HT1080 (cell line): ENCODE data around the gene MAT1A. TPM values are rescaled to one million over a fixed set of nuclear protein-coding genes. Genes with fewer than 3 reads are reported as not detected.

Source experiments
- DNase-seq: peaks from one replicate; pipeline ENCODE4 v3.0.0-alpha.2; 2015; ENCODE audit warnings: low read depth
- total RNA-seq: library from RNA; depleted of rRNA; stranded (reverse); fragments of >200 nt; shearing (Covaris generic); gene quantifications from 2 replicates; pipeline ENCODE4 v1.2.3, GENCODE V29; 2014

The MAT1A gene
- total RNA-seq, 1 experiment from 2014 or later, result 0.13 TPM

DNA sequence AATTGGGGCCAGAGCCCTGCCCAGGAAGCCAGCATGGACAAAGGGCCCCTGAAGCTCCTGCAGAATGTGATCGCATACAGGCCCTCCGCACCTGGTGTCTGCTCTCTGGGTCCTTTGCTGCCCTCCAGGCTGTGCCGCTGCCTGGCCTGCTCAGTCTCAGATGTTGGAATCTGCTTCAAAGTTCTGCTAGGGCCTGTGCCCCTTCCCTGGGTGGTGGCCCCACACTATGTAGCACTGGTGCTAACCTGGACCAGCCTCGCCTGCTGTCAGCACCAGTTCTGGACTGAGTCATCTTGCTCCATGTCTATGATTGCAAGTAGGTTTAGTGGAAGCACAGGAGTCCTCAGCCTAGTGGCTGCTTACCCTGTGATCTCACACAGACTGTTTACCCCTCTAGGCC lies 6.3 kb downstream of the MAT1A start:
- no peak for DNase-seq

DNA sequence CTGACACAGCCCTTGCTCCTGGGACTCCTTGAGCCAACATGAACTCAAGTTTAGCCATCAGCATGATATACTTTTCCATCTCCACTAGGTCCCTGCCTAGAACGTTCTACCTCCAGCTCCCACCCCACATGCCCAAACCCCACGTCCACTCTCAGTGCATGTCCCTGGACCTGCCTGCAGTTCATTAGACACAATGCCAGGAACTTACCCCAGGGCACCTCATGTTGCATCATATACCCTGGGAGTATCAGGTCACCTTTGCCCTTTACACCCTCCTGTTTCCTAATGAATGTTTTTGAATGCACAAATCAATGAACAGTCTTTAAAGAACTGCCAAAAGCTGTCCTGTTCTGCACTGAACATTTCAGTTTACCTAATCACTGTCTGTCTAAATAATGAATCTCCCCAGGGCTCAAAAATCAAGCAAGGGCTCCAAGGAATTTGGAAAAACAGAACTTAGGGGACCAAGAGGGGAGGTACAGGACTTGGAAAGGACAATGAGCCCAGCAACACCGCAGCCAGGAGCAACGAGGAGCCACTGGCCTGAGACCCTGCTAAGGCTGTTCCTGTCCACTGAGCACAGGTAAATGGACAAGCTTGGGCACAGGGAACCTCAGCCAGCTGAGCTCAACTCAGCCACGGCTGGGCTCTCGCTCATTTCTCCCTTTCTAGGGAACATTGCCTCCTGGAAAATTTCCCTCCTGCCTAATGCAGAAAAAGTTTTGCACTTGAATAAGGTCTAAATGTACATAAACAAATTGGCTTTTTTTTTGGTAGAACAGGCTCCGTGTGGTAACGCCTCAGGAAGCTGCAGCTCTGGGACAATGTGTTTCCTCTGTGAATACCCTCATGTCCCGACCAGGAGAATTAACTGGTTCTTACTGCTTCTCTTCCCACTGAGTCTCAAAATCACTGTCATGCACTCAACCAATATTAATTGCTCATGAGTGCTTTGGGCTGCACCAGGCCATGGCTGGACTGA lies 7.4 kb downstream of the MAT1A start:
- DNase-seq, result no peak

DNA sequence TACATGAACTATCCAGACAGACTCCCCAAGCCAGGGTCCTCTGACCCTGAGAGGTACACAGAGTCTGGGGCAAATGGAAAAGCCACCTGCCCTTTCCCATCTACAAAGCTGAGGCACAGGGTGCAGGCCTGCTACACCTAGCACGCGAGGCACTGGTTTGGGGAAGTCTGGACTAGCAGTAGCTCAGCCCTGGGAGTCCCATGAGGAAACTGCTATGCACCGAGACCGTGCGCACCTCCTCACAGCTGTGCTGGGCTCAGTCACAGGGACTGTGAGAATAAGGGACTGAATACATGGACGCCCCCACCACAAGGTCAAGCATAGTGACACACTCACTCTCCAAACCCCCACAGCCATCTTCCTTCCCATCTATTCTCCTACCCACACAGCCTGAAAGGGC lies 8.2 kb downstream of the MAT1A start:
- DNase-seq, result no peak

DNA sequence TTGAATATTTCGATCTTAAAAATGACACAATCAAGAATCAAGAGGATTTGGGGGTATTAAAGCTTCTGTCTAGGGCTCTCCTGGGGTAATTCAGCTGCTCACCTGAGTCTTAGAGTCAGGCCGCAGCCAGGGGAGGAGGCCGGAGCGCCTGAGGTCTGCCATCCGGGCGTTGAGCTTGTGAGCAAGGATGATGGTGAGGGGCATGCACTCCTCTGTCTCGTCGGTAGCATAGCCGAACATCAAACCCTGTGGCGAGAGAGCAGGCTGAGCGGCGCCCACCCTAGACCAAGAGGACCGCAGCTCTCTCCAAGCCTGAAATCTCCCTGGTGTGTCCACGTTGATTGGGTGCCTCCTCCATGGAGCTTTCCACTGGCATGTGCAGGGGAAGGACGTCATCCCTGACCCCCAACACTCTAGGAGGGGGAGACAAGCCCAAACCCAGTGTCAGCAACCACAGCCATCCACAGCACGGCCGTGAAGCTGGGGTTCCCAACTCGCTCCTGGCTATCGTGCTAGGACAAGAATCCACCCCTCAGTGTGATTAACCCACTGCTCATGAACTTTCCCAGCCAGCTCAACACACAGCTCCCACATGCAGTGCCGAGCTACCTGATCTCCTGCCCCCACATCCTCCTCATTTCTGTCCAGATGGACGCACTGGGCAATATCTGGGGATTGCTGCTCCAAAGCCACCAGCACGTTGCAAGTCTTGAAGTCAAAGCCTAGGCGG lies 9.2 kb downstream of the MAT1A start:
- no peak for DNase-seq

DNA sequence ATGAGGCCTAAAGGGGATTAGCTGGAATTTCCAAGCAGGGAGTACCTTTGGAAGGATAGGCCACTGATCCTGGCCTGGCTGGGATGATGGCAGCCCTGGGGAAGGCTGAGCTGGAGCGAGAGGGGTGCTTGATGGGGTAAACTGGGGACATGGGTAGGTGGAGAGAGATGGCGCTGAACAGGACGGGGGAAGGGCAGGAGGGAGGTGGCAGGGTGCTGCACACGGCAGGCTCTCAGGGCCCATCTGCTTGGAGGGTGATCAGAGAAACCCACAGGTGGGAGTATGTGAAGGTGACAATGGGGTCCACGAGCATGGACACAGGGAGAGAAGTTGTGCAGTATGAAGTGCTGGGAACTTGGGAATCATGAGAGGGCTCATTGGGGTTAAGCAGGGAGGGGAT lies 10.3 kb downstream of the MAT1A start:
- DNase-seq, result no peak

DNA sequence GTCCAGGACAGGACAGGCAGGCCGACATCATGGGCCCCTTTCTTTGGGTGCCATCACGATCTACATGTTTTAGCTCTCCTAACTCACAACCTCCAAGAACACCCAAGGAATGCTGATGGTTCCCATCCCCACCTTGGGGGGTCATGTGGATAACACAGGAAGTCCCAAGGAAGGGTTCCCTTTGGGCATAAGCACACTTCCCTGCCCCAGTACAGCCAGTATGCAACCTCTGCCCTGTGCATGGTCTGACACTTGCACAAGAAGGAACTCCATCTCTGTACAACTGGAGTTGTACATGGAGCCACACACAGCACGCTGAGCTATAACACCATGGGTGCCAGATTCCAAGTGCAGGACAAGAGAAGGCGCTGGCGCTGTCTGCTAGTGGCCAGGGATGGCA lies 11.0 kb downstream of the MAT1A start:
- DNase-seq, result no peak

DNA sequence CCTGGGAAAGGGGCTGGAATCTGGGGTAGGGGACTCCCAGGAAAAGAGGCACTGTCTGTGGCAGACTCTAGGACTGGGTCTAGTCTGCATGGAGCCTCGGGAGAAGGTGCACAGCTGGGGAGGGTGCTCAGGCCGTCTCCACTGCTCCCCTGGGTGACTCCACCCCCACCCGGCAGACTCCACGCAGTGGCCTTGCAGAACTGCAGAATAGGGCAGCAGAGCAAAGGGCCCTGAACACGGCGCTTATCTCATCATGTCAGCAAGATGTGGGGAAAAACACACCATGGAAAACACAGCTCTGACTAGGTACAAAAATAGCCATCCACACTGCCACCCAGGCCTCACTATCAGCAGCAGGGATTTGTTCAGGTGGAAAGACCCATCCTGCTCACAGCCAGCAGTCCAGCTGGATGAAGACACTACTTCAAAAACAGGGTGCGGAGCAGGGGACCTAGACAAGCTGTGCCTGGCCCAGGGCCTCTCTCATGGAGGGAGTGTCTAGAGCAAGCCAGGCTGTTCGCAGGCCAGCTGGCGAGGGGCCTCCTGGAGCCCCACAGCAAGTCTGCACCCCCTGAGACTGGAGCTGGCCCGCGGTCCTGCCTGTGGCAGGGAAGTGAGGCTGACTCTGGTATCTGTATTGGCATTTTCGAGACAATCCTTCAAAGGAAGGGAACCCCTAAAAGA lies 11.7 kb downstream of the MAT1A start:
- DNase-seq, result no peak

DNA sequence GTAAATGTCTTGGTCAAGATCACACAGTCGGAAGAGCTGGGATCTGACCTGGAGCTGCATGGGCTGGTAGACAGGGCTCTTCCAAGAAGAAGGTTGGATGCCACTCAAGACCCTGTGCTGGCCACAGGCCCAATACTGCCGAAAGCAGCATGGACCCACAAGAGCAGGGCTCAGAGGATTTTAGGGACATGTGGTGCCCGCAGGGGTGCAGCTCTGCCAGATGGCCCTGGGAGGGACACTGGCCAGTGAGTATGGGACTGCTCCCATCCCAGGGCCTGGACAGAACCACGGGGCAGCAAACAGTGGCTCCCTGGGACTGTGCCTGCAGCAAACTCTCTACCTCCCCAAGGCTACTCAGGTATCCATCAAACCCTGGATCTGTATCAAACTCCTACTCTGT lies 12.4 kb downstream of the MAT1A start:
- DNase-seq, result no peak

DNA sequence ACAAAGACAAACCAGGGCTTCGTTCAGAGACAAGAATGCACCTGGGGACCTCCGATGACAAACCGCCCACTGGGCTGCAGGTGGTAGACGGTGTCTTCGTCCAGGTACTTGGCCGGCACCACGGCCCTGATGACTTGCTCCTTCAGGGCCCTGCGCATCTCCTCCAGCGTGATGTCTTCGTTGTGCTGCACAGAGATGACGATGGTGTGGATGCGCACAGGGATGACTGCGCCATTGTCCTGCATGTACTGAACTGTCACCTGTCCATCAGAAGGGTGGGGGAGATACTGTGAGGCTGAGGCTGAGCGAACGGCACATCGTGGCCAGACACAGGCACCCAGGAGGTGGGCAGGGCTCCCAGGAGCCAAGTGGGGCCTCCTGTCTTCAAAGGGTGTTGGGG lies 13.1 kb downstream of the MAT1A start:
- no peak for DNase-seq

DNA sequence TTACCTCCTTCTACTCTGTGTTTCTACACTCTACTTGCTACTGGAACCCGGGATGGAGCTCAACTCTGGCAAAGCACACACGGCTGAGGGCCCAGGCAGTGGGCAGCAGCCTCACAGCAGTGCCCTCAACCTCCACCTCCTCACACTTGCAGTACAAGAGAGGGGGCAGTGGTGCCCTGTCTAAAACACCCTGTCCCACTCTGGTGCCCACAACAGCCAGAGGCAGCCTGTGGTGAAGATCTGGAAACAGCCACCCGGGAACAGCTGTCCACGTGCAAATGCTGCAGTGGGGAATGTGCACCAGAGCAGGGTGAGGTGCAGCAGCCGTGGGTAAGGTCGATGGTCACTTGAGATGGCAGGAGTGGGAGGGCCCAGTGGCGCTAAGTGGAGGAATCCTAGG lies 13.7 kb downstream of the MAT1A start:
- no peak for DNase-seq

DNA sequence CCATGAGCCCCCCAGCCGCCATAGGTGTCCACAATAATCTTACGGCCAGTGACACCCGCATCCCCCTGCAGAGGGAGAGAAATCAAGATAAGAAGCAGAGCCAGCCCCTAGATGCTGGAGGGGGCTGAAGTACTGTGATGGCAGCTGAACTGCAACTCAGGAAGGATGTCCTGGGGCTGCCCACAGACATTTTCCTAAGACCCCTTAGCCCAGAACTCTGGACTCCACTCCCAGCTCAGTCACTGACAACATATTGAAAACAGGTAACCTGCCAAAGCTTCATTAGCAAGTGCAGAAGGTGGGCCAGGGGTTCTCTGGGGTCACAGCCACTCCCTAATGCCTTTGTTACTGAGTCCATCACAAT lies 14.3 kb downstream of the MAT1A start:
- no peak for DNase-seq

DNA sequence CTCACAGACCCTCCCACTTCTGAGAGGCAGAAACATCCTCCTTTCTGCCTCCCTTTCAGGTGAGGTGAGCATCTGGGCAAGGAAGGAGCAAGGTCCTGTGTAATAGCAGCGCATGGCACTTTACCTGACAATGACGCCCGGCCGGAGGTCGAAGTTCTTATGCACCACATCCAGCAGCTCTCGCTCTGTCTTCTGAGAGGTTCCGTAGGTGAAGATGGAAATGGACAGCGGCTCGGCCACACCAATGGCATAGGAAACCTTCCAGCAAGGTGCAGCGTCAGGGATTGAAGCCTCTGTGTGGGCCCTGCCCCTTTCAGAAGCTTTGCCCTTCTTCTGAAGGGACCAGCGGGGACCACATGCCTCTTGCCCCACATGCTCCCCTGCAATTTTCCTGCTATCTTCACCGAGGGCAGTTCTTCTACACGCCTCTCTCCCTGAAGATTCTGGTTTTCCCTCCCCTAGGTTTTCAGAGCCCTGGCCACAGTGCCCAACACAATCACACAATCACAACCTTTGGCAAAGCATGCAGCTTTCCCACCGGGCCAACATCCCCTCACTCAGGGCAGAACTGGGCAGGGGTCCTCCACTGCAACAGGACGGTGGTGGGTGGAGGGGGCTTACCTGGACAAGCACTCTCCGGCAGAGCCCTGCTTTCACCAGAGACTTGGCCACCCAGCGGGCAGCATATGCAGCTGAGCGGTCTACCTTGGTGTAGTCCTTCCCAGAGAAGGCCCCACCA lies 14.9 kb downstream of the MAT1A start:
- no peak for DNase-seq

DNA sequence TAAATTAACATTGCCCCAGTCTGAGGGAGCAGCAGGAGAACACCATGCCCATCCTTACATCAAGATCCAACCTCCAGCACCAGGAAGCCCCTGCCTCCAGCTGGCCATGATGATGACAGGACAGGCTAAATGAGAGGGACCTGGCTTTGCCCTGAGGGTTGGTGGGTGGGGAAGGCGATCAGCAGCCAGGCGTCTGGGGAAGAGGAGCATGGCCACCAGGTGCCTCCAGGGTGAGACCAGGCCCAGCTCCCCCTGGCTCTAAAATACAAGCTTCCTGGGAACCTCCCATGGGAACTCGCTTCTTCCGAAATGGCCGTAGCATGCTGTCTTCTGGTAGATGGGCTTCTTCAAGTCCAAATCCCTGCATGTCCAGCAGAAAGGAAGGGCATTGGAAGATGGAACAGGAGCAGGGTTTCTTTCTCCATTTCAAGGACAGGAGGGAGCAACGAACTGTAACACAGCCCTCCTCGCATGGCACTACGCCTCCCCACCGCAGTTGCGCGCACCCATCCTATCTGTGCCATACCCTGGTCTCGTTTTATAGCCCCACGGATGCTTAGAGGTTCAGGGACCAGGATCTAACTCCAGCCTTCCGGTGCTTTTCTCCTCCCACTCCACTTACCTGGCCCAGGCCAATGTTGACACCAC lies 15.8 kb downstream of the MAT1A start:
- no peak for DNase-seq

DNA sequence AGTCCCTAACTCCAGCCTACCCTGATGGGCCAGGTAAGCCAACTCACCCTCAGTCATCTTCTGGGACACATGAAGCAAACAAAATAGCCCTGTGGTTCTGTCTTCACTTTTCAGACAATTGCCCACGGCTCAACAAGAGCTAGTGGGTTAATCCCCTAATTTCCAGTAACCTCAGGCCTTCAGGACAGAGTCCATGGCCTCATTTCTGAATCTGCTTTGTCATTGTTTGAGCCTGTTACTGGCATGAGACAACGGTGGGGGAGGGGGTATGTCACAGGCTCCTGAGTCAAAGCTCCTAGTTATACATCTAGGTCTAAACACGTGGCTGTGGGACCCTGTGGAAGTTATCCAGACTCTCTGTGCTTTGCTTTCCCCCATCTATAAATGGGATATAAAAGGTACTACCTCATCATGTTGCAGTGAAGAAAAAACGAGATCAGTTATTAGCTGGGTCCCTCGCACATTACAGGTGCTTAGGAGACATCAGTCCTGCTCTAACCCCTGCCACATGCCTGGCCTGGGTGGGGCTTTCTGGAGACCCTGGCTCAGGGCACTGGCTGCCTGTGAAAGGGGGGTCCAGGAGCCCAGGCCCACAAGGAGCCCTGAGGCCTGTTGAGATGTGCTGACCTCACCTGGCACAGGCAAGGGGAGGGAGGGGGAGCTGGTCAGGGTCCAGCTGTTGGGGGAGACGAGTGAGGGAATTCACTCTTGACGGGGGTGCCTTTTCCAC lies 16.5 kb downstream of the MAT1A start:
- no peak for DNase-seq

DNA sequence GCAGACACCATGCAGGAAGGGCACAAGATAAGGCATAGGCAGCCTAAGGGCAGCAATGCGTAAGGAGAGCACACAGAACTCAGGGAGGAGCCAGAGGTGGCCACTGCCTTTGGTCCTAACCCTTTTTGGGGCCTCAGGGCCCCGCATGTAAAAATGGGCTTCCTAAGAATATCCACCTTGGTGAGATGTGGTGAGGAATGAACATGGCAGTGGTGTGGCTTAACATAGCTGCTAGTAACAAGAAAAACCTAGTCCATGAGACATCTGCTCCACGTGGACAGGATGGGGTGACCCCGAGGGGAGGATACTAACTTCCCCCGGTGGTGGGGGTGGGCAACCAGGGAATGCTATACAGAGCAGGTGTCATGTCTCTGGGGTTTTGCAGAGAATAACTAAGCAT lies 18.0 kb downstream of the MAT1A start:
- DNase-seq, result no peak

DNA sequence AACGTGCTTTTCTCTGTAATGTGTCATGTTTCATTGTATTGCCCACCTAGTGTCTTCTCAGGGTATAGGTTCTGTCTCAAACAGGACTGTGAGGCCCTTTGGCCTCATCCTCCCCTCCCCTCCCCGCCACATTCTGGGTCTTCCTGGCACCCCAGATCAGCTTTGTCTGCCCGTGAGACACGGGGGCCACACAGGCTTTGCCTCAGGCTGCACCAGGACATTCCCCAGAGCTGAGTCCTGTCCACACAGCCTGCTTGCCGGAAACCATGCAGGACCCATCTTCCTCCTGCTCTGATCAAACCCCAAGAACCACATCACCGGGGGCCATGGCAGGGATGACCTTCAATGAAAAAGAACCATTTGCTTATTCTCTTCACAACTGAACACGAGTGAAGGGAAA lies 18.6 kb downstream of the MAT1A start:
- no peak for DNase-seq

DNA sequence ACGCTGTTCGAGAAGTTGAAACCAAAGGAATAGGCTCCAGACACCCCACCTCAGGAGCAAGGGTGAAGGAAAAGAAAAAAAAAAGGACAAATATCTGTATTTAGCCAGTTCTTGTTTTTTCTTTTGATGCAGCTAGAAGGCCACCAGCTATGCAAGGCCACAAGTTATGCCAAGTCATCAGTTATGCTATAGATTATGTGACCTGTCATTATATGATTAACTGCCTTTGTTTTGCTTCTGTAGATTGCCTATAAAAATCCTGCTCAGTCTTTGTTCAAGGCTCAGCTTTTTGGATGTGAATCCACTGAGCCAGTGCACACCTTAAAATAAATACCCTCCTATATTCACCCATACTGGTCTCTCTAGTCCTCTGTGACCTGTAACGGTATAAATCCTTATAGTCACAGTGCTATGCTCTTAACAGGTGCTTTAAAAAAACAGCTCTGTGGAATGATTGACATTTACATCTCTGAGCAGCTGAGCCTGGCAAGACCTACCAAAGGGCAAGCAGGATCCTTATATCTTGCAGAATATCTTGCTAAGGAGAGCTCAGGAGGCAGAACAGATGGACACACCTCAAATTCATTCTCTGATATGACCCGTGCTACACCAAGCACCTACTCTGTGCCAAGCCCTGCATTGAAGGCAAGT lies 20.4 kb downstream of the MAT1A start:
- no peak for DNase-seq

DNA sequence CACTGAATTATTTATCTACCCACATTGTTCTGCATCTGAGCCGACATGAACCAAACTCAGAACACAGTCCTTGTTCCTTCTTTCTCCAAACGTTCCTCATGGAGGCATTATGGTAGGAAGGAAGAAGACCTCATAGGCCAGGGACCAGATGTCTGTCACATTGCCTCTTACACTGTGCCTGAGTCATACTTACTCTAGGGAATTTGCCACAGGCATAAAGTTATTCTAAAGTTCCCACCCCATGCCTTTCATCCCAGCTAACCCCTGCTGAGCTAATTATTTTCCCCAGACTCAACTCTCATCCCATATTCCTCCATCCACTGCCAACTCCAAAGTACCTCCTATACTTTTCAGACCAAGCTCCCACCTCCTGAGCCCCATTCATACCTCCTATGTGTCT lies 21.2 kb downstream of the MAT1A start:
- peak; percentile 33 for DNase-seq

DNA sequence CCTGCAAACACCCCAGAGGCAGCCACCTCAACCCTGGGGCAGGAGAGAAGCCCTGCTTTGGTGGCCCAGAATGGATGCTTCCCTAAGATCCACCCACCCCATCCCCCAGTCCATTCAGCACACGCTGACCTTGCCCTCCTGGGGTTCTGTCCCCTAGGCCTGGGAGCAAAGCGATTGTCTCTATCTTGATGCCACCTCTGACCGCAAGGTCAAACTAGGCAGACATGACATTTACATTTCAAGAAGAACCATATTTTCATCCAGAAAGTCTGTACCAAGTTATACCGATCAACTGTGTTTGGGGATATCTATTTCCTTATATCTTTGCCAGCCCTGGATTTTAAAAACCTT lies 23.0 kb downstream of the MAT1A start:
- no peak for DNase-seq
